Activated CD8-positive, alpha-beta T cell treated with anti-CD3 and anti-CD28 coated beads for 36 hours (primary cell): ENCODE data around the gene LGALS9C. TPM values are rescaled to one million over a fixed set of nuclear protein-coding genes. Genes with fewer than 3 reads are reported as not detected.
A peak's percentile ranks its signal among the peaks of the same experiment; 100 is the strongest.
"Not testable (repeated sequence)": the region's sequence is repeated elsewhere in the genome, so short reads cannot be mapped to it uniquely, and the experiment has no call there.

Experiments used
- ATAC-seq: fragments of 200-7000 bp; cut with Tn5 transposase; one replicate; pipeline ENCODE4 v1.10.0; 2021; ENCODE audit warnings: mild to moderate bottlenecking, moderate library complexity
- CTCF ChIA-PET: fragments of 350-600 bp; sonication (Branson Sonifier 250); formaldehyde crosslinking; loops from one replicate; lab custom pipeline; 2021; ENCODE audit warnings: antibody characterized with exemption; lab: Charles Lee
- POLR2A ChIA-PET: fragments of 350-600 bp; sonication (Branson Sonifier 250); formaldehyde crosslinking; loops from one replicate; lab custom pipeline; 2021; ENCODE audit warnings: antibody characterized with exemption; lab: Charles Lee
- DNase-seq: peaks from one replicate; pipeline ENCODE4 v3.0.0-alpha.2; 2020
- H3K27ac Mint-ChIP-seq: one replicate; pipeline ENCODE4 v1.8.0; 2021; ENCODE audit warnings: mild to moderate bottlenecking, mixed read lengths
- H3K27me3 Mint-ChIP-seq: one replicate; pipeline ENCODE4 v1.8.0; 2021; ENCODE audit warnings: mixed read lengths
- H3K36me3 Mint-ChIP-seq: one replicate; pipeline ENCODE4 v1.8.0; 2021; ENCODE audit warnings: low read depth, mixed read lengths
- H3K4me1 Mint-ChIP-seq: one replicate; pipeline ENCODE4 v1.8.0; 2021; ENCODE audit warnings: low read depth, mixed read lengths
- H3K4me3 Mint-ChIP-seq: one replicate; pipeline ENCODE4 v1.8.0; 2021; ENCODE audit warnings: mild to moderate bottlenecking, moderate library complexity, mixed read lengths
- H3K9me3 Mint-ChIP-seq: one replicate; pipeline ENCODE4 v1.8.0; 2021; ENCODE audit warnings: mixed read lengths
- intact Hi-C: fragments of 100-400 bp; cut with micrococcal nuclease; formaldehyde crosslinking; loops from one replicate; pipeline ENCODE4 v1.10.0; 2022
- total RNA-seq, 2 experiments: library from RNA; stranded (reverse); gene quantifications; one replicate each; pipeline ENCODE4 v1.2.3, GENCODE V29; 2021
- TF ChIP-seq, protein P1 (sequence below): fragments of 200-600 bp; IDR thresholded peaks from one replicate; pipeline ENCODE4 v1.8.0; 2022; ENCODE audit warnings: antibody characterized with exemption, mild to moderate bottlenecking

LGALS9C gene
- total RNA-seq, 2 experiments from 2014 or later, result not detected

DNA sequence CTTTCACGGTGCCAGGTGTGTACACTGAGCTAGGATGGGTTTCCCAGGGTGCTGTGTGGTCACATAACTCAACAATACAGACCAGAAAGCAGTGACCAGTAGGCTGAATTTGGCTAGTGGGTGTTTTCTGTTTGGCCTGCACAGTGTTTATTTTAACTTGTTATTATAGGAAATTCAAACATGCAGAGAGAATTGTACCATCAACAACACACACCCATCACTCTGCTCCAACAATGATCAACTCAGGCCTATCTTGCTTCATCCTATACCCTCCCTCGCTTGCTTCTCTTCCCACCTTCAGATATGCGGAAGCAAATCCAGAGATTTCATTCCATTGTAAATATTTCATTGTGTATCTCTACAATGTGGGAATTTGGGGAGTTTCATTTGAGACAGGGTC is 5.2 kb downstream of the LGALS9C start:
- H3K36me3 Mint-ChIP-seq, CTCF ChIA-PET, intact Hi-C loops, H3K27ac Mint-ChIP-seq, ATAC-seq, H3K4me1 Mint-ChIP-seq, DNase-seq, H3K4me3 Mint-ChIP-seq, POLR2A ChIA-PET, H3K9me3 Mint-ChIP-seq, H3K27me3 Mint-ChIP-seq: not testable (repeated sequence)

DNA sequence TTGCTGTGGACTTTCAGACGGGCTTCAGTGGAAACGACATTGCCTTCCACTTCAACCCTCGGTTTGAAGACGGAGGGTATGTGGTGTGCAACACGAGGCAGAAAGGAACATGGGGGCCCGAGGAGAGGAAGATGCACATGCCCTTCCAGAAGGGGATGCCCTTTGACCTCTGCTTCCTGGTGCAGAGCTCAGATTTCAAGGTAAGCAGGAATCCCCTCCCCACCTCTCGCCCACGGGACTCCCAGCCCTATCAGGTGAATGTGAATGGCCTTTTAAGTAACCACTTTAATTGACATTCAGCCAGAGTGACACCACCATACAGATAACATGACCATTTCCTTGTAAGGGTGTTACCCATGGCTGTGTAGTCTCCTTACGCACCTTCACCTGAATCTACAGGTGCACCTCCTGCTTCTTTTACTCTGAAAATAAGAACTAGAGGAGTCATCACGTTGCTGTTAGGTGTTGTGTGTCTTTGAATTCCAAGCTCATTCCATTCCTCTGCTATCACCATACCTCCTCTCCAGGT is 9.4 kb downstream of the LGALS9C start:
- DNase-seq, CTCF ChIA-PET, H3K4me1 Mint-ChIP-seq, POLR2A ChIA-PET, H3K9me3 Mint-ChIP-seq, intact Hi-C loops, H3K27ac Mint-ChIP-seq, H3K27me3 Mint-ChIP-seq, H3K36me3 Mint-ChIP-seq, ATAC-seq, H3K4me3 Mint-ChIP-seq: not testable (repeated sequence)

DNA sequence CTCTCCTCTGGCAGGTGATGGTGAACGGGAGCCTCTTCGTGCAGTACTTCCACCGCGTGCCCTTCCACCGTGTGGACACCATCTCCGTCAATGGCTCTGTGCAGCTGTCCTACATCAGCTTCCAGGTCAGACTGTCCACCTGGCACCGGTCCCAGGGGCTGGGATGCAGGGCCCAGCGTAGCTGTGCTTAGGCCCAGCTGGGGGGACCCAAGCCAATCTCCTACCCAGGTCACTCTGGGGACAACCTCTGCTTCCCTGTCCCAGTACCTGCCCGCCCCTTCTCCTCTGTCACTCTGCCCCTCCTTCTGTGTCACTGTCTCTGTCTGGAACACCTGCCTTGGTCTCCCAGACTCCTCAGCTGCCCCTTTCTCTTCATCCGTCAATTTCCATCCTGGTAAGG is 11.0 kb downstream of the LGALS9C start:
- DNase-seq, CTCF ChIA-PET, POLR2A ChIA-PET, H3K27me3 Mint-ChIP-seq, H3K4me3 Mint-ChIP-seq, H3K36me3 Mint-ChIP-seq, H3K9me3 Mint-ChIP-seq, intact Hi-C loops, H3K27ac Mint-ChIP-seq, ATAC-seq, H3K4me1 Mint-ChIP-seq: not testable (repeated sequence)

DNA sequence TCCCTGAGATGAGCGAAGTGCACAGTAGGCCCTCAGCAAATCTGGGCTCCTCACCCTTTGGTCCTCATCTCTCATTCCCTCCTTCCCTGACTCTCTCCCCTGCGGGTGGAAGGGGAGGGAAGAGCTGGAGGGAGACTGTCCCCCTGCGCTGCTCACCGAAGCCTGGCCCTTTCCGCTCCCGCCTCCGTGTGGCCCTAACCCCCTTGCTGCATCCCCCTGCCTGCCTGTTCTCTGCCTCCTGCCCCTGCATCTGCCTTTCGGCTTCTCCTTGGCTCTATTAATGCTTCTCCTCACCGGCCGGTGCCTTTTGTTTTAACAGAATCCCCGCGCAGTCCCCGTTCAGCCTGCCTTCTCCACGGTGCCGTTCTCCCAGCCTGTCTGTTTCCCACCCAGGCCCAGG is 12.0 kb downstream of the LGALS9C start:
- intact Hi-C loops, H3K36me3 Mint-ChIP-seq, DNase-seq, H3K27me3 Mint-ChIP-seq, H3K4me1 Mint-ChIP-seq, H3K27ac Mint-ChIP-seq, H3K9me3 Mint-ChIP-seq, ATAC-seq, CTCF ChIA-PET, H3K4me3 Mint-ChIP-seq, POLR2A ChIA-PET: not testable (repeated sequence)

GRCh38 chr17:18490016-18490415 is 13.4 kb downstream of the LGALS9C start:
- H3K4me1 Mint-ChIP-seq, POLR2A ChIA-PET, ATAC-seq, H3K27ac Mint-ChIP-seq, H3K36me3 Mint-ChIP-seq, H3K27me3 Mint-ChIP-seq, CTCF ChIA-PET, H3K9me3 Mint-ChIP-seq, DNase-seq, intact Hi-C loops, H3K4me3 Mint-ChIP-seq: not testable (repeated sequence)

GRCh38 chr17:18492712-18493480 is 16.3 kb downstream of the LGALS9C start:
- ATAC-seq (peak; percentile 92), DNase-seq (peak; percentile 76)
- peak overlapping the region; percentile 57 for H3K27ac Mint-ChIP-seq
- H3K4me1 Mint-ChIP-seq, intact Hi-C loops, H3K36me3 Mint-ChIP-seq, H3K9me3 Mint-ChIP-seq, CTCF ChIA-PET, POLR2A ChIA-PET, H3K27me3 Mint-ChIP-seq: not testable (repeated sequence)
- H3K4me3 Mint-ChIP-seq, result peak overlapping the region; percentile 14

GRCh38 chr17:18494250-18494768 is 17.7 kb downstream of the LGALS9C start:
- H3K36me3 Mint-ChIP-seq, H3K9me3 Mint-ChIP-seq, H3K4me3 Mint-ChIP-seq, H3K27ac Mint-ChIP-seq, POLR2A ChIA-PET, ATAC-seq, DNase-seq, H3K4me1 Mint-ChIP-seq, CTCF ChIA-PET, H3K27me3 Mint-ChIP-seq, intact Hi-C loops: not testable (repeated sequence)

GRCh38 chr17:18497044-18497443 is 20.5 kb downstream of the LGALS9C start:
- H3K4me1 Mint-ChIP-seq, DNase-seq, H3K9me3 Mint-ChIP-seq, H3K27me3 Mint-ChIP-seq, CTCF ChIA-PET, H3K4me3 Mint-ChIP-seq, intact Hi-C loops, ATAC-seq, POLR2A ChIA-PET, H3K27ac Mint-ChIP-seq, H3K36me3 Mint-ChIP-seq: not testable (repeated sequence)
- TF ChIP-seq, protein P1, sequence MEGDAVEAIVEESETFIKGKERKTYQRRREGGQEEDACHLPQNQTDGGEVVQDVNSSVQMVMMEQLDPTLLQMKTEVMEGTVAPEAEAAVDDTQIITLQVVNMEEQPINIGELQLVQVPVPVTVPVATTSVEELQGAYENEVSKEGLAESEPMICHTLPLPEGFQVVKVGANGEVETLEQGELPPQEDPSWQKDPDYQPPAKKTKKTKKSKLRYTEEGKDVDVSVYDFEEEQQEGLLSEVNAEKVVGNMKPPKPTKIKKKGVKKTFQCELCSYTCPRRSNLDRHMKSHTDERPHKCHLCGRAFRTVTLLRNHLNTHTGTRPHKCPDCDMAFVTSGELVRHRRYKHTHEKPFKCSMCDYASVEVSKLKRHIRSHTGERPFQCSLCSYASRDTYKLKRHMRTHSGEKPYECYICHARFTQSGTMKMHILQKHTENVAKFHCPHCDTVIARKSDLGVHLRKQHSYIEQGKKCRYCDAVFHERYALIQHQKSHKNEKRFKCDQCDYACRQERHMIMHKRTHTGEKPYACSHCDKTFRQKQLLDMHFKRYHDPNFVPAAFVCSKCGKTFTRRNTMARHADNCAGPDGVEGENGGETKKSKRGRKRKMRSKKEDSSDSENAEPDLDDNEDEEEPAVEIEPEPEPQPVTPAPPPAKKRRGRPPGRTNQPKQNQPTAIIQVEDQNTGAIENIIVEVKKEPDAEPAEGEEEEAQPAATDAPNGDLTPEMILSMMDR, result peak; percentile 18

- intact Hi-C loops, ATAC-seq, H3K9me3 Mint-ChIP-seq, DNase-seq, H3K27ac Mint-ChIP-seq, CTCF ChIA-PET, H3K27me3 Mint-ChIP-seq, POLR2A ChIA-PET, H3K36me3 Mint-ChIP-seq, H3K4me1 Mint-ChIP-seq, H3K4me3 Mint-ChIP-seq: not testable (repeated sequence)
Observed at GRCh38 chr17:18499100-18499499, 22.5 kb downstream of the LGALS9C start.

- H3K27me3 Mint-ChIP-seq, ATAC-seq, CTCF ChIA-PET, H3K27ac Mint-ChIP-seq, POLR2A ChIA-PET, H3K4me3 Mint-ChIP-seq, H3K4me1 Mint-ChIP-seq, H3K36me3 Mint-ChIP-seq, intact Hi-C loops, H3K9me3 Mint-ChIP-seq, DNase-seq: not testable (repeated sequence)
Observed at GRCh38 chr17:18499756-18500155, 23.2 kb downstream of the LGALS9C start.

DNA sequence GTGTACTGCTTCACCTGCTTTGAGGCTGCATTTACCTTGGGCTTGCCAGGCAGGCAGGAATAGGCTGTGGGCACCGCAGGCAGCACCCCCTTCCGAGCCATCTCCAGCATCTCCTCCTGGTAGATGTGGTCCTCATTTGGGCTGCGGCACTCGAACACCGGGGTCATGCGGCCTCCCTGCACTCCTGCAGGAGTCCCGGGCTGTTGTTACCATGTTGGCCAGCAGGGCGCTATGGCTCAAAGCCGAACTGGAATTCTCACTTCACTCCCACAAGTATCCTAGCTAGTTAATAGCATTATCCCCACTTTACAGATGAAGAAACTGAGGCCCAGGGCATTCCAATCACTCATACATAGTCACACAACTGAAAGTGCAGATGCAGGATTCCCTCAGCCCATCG is 23.7 kb downstream of the LGALS9C start:
- H3K9me3 Mint-ChIP-seq, CTCF ChIA-PET, ATAC-seq, DNase-seq, intact Hi-C loops, POLR2A ChIA-PET, H3K27me3 Mint-ChIP-seq, H3K36me3 Mint-ChIP-seq, H3K4me1 Mint-ChIP-seq, H3K27ac Mint-ChIP-seq, H3K4me3 Mint-ChIP-seq: not testable (repeated sequence)
